ENCODE measurements around the gene CHD9. TPM values are rescaled to one million over a fixed set of nuclear protein-coding genes. Genes with fewer than 3 reads are reported as not detected.

The CHD9 gene
- total RNA-seq, 4 donors from 2014 or later: 29.0 to 68.5 (median 37.3) TPM

GRCh38 chr16:53065461-53066061 is 10.8 kb downstream of the CHD9 start:
- intact Hi-C loops (cut with DNase I): loop anchor here (10.0 kb wide), 2 partner anchors 49 to 439 kb away; partner anchors contain the start of gene AKTIP
- H3K4me1 ChIP-seq: peaks cover 4 to 61% (median 15%) of the 10 kb centered on the region in 3 donors
- 72 to 80% methylated on average over 6 of the region's 6 CpGs for WGBS, 2 donors

GRCh38 chr16:53067675-53068074 is 12.9 kb downstream of the CHD9 start:
- WGBS, 2 donors: 62 to 76% methylated on average over 2 of the region's 2 CpGs
- H3K4me1 ChIP-seq: peaks cover 10 to 62% (median 14%) of the 10 kb centered on the region in 3 donors
- no peak overlapping the region for H3K4me3 ChIP-seq
- DNase-seq: no peak
- TF ChIP-seq POLR2A (IDR thresholded peaks at IDR 0.05): no peak
- no peak for TF ChIP-seq CTCF (IDR thresholded peaks at IDR 0.05)
- no peaks in the 10 kb centered on the region for H3K9me3 ChIP-seq
- no peak overlapping the region for H3K27ac ChIP-seq
- no peaks in the 10 kb centered on the region for H3K27me3 ChIP-seq
- H3K36me3 ChIP-seq: peaks cover 0 to 33% (median 0%) of the 10 kb centered on the region in 3 donors
- intact Hi-C loops (cut with DNase I): loop anchor here (10.0 kb wide), 2 partner anchors 47 to 437 kb away; partner anchors contain the start of gene AKTIP

More at GRCh38 chr16:53065461-53066061, 10.8 kb downstream of the CHD9 start:
- DNase-seq: no peak
- TF ChIP-seq POLR2A (IDR thresholded peaks at IDR 0.05): no peak
- no peak for TF ChIP-seq CTCF (IDR thresholded peaks at IDR 0.05)
- Histone ChIP-seq H3K36me3 (peaks cover 0 to 33% (median 0%) of the 10 kb centered on the region in 3 donors), H3K27me3 (no peaks in the 10 kb centered on the region), H3K9me3 (no peaks in the 10 kb centered on the region), H3K27ac (peak overlapping the region in 3 of 4 donors; percentile 20 to 46 (median 41)), H3K4me3 (no peak overlapping the region)

GRCh38 chr16:53068423-53068833 is 13.6 kb downstream of the CHD9 start:
- no peak for DNase-seq
- no peak for TF ChIP-seq CTCF (IDR thresholded peaks at IDR 0.05)
- TF ChIP-seq POLR2A (IDR thresholded peaks at IDR 0.05): no peak
- Histone ChIP-seq H3K27me3 (no peaks in the 10 kb centered on the region), H3K4me3 (no peak overlapping the region), H3K36me3 (peaks cover 0 to 33% (median 0%) of the 10 kb centered on the region in 3 donors), H3K9me3 (no peaks in the 10 kb centered on the region), H3K4me1 (peaks cover 11 to 68% (median 14%) of the 10 kb centered on the region in 3 donors), H3K27ac (no peak overlapping the region)
- 71 to 82% methylated on average over 4 of the region's 4 CpGs for WGBS, 2 donors
- intact Hi-C loops (cut with DNase I): loop anchor here (10.0 kb wide), 2 partner anchors 46 to 436 kb away; partner anchors contain the start of gene AKTIP

GRCh38 chr16:53069772-53070171 is 15.0 kb downstream of the CHD9 start:
- Histone ChIP-seq H3K4me3 (no peak overlapping the region), H3K36me3 (peaks cover 0 to 33% (median 0%) of the 10 kb centered on the region in 3 donors), H3K27me3 (no peaks in the 10 kb centered on the region), H3K27ac (no peak overlapping the region), H3K9me3 (no peaks in the 10 kb centered on the region), H3K4me1 (peaks cover 11 to 60% (median 14%) of the 10 kb centered on the region in 3 donors)
- no peak for DNase-seq
- intact Hi-C loops (cut with DNase I): loop anchor here (10.0 kb wide), 2 partner anchors 45 to 435 kb away; partner anchors contain the start of gene AKTIP
- 79 to 87% methylated on average over 2 of the region's 2 CpGs for WGBS, 2 donors
- no peak for TF ChIP-seq POLR2A (IDR thresholded peaks at IDR 0.05)
- no peak for TF ChIP-seq CTCF (IDR thresholded peaks at IDR 0.05)

- Histone ChIP-seq H3K36me3 (peaks cover 0 to 23% (median 0%) of the 10 kb centered on the region in 3 donors), H3K4me3 (peak overlapping the region in 1 of 4 donors; percentile 5), H3K9me3 (no peaks in the 10 kb centered on the region), H3K27me3 (no peaks in the 10 kb centered on the region), H3K27ac (peak overlapping the region in 3 of 4 donors; percentile 41 to 67 (median 67)), H3K4me1 (peaks cover 7 to 40% (median 11%) of the 10 kb centered on the region in 3 donors)
- intact Hi-C loops (cut with DNase I): no loop called here
- no peak for DNase-seq
- WGBS, 2 donors: 30 to 36% methylated on average over 6 of the region's 6 CpGs
- TF ChIP-seq CTCF (IDR thresholded peaks at IDR 0.05): no peak
- no peak for TF ChIP-seq POLR2A (IDR thresholded peaks at IDR 0.05)
Observed at GRCh38 chr16:53071748-53072301, 17.0 kb downstream of the CHD9 start.
